Astrocyte of the cerebellum (primary cell): Measurements from ENCODE around the gene LEKR1.
"Not testable (repeated sequence)": the region's sequence is repeated elsewhere in the genome, so short reads cannot be mapped to it uniquely, and the experiment has no call there.

Experiments used
- DNase-seq: peaks from one replicate; pipeline ENCODE4 v3.0.0-alpha.2; 2011; ENCODE audit warnings: low read depth
- H3K4me3 ChIP-seq: 2 replicates; pipeline ENCODE4 v1.5.1; 2011; ENCODE audit warnings: mild to moderate bottlenecking, low read depth, low read length, moderate library complexity
- in situ Hi-C: cut with HindIII; loops from 2 replicates; pipeline ENCODE4 v1.10.0; 2017; ENCODE audit warnings: low sequenced_read_pairs
- TF ChIP-seq, protein P1 (sequence below): IDR thresholded peaks from 2 replicates; pipeline ENCODE4 v1.5.1; 2012; ENCODE audit warnings: low read length, low read depth, moderate library complexity, mild to moderate bottlenecking; ENCODE audit errors: missing control alignments

Gene LEKR1

DNA sequence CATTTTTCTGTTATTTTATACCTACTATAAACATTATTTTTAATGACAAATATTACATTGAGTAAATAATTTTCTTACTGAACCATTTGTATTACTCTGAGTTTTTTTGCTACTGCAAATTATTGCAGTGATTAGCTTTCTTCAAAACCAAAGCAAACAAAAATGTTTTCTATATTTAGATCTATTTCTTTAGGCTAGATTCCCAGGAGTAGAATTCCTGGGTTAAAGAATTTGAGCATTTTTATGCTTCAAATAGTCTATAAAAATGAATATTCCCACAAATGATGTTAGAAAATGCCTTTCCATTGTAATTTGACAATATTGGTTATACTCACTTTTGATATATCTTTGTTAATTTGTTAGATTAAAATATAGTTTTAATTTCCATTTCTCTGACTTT, 76.8 kb downstream of the LEKR1 start:
- TF ChIP-seq, protein P1, sequence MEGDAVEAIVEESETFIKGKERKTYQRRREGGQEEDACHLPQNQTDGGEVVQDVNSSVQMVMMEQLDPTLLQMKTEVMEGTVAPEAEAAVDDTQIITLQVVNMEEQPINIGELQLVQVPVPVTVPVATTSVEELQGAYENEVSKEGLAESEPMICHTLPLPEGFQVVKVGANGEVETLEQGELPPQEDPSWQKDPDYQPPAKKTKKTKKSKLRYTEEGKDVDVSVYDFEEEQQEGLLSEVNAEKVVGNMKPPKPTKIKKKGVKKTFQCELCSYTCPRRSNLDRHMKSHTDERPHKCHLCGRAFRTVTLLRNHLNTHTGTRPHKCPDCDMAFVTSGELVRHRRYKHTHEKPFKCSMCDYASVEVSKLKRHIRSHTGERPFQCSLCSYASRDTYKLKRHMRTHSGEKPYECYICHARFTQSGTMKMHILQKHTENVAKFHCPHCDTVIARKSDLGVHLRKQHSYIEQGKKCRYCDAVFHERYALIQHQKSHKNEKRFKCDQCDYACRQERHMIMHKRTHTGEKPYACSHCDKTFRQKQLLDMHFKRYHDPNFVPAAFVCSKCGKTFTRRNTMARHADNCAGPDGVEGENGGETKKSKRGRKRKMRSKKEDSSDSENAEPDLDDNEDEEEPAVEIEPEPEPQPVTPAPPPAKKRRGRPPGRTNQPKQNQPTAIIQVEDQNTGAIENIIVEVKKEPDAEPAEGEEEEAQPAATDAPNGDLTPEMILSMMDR, result no peak
- in situ Hi-C loops, result no loop called here
- DNase-seq, result no peak
- no peak overlapping the region for H3K4me3 ChIP-seq

DNA sequence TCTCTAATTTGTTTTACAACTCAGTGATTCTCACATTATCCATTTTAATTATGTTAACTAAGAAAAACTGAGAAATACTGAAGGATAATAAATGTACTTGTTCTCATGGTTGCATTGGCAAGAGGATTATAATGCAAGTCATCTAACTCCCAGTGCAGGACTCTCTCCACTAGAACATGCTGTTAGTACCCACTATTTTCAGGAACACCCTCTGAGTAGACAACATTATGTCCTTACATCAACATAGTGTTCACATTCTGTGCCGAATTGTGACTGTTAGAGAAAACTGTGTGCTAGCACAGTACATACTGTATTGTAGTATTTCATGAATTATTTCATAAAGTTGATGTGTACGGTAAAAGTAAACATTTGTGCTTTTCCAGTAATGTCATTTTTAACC, 80.1 kb downstream of the LEKR1 start:
- H3K4me3 ChIP-seq, result no peak overlapping the region
- in situ Hi-C loops, result no loop called here
- DNase-seq, result no peak
- TF ChIP-seq, protein P1, result no peak

DNA sequence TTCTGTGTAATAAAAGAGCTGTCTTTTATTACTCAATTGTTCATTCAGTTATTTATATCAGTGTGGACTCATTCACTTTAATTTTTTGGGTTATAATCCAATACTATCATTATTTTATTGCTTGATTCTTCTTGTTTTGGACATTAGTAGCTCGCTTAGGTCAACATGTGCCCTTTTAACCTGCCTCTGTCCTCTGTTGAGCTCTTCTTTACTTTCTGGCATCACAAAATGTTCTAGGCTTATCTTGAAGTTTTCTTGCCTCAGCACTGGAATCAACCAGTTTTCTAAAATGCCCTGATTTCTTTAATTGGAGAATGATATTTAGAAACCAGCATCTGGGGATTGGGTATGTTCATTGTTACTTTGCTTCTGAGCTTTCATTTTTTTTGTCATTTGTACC, 82.2 kb downstream of the LEKR1 start:
- DNase-seq, result no peak
- TF ChIP-seq, protein P1, result no peak
- no peak overlapping the region for H3K4me3 ChIP-seq
- in situ Hi-C loops, result no loop called here

DNA sequence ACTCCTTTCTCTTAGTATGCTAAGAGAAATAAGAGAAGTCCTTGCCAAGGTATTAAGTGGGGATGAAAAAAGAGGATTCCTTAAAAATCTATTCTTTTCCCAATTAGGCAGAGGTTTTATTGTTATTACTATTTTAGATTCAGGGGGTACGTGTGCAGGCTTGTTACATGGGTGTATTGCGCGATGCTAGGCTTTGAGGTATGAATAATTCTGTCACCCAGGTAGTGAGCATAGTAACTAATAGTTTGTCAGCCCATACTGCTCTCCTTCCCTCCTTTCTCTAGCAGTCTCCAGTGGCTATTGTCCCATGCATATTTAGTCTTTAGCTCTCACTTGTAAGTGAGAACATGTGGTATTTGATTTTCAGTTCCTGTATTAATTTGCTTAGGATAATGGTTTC, 83.9 kb downstream of the LEKR1 start:
- TF ChIP-seq, protein P1, result no peak
- no peak for DNase-seq
- no peak overlapping the region for H3K4me3 ChIP-seq
- in situ Hi-C loops, result no loop called here

DNA sequence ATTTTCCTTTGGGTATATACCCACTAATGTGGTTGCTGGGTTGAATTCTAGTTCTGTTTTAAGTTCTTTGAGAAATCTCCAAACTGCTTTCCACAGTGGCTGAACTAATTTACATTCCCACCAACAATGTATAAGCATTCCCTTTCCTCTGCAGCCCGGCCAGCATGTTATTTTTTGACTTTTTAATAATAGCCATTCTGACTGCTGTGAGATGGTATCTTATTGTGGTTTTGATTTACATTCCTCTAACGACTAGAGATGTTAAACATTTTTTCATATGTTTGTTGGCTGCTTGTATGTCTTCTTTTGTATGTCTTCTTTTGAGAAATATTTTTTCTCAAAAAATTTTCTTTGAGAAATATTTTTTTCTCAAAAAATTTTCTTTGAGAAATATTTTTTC, 84.7 kb downstream of the LEKR1 start:
- in situ Hi-C loops, H3K4me3 ChIP-seq, DNase-seq: not testable (repeated sequence)

DNA sequence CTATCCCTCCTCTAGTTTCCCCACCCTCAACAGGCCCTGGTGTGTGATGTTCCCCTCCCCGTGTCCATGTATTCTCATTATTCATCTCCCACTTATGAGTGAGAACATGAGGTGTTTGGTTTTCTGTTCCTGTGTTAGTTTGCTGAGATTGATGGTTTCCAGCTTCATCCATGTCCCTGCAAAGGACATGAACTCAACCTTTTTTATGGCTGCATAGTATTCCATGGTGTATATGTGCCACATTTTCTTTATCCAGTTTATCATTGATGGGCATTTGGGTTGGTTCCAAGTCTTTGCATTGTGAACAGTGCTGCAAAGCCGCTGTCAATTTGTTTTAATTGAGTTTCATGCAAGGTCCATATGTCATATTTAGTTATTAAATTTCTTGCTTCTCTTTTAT, 88.1 kb downstream of the LEKR1 start:
- DNase-seq, in situ Hi-C loops, H3K4me3 ChIP-seq: not testable (repeated sequence)

DNA sequence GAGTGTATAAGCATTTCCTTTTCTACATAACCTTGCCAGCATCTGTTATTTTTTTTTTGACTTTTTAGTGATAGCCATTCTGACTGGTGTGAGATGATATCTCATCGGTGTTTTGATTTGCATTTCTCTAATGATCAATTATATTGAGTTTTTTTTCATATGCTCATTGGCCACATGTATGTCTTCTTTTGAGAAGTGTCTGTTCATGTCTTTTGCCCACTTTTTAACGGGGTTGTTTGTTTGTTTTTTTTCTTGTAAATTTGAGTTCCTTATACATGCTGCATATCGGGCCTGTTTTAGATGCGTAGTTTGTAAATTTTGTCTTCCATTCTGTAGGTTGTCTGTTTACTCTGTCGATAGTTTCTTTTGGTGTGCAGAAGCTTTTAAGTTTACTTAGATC, 89.2 kb downstream of the LEKR1 start:
- in situ Hi-C loops, result no loop called here
- H3K4me3 ChIP-seq, result no peak overlapping the region
- no peak for DNase-seq
- TF ChIP-seq, protein P1, result no peak

DNA sequence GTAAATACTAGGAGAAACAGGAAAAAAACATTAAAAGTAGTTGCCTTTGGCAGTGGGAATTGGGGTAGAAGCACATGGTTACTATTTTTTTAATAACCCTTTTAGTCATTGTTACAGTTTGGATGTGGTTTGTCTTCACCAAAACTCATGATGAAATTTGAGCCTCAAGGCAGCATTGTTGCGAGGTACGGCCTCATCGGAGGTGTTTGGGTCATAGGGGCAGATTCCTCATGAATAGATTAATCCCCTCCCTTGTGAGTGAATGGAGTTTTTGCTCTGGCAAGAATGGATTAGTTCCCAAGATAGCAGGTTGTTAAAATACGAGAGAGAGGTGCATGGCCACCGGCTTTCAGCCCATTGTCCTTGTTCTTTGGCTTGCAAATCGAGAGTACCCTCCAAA, 92.6 kb downstream of the LEKR1 start:
- TF ChIP-seq, protein P1, result no peak
- in situ Hi-C loops, result no loop called here
- H3K4me3 ChIP-seq, result no peak overlapping the region
- DNase-seq, result no peak
